ENCODE data around the gene PCOLCE2. TPM values are rescaled to one million over a fixed set of nuclear protein-coding genes. Genes with fewer than 3 reads are reported as not detected.

PCOLCE2 gene
- total RNA-seq, 4 donors from 2014 or later: 5.3 to 27.4 (median 9.1) TPM

- Histone ChIP-seq H3K36me3 (no peaks in the 10 kb centered on the region), H3K27ac (peak overlapping the region; percentile 52 to 57), H3K27me3 (no peaks in the 10 kb centered on the region), H3K4me1 (no peaks in the 10 kb centered on the region), H3K9me3 (no peaks in the 10 kb centered on the region), H3K4me3 (no peak overlapping the region)
- TF ChIP-seq, protein P1, sequence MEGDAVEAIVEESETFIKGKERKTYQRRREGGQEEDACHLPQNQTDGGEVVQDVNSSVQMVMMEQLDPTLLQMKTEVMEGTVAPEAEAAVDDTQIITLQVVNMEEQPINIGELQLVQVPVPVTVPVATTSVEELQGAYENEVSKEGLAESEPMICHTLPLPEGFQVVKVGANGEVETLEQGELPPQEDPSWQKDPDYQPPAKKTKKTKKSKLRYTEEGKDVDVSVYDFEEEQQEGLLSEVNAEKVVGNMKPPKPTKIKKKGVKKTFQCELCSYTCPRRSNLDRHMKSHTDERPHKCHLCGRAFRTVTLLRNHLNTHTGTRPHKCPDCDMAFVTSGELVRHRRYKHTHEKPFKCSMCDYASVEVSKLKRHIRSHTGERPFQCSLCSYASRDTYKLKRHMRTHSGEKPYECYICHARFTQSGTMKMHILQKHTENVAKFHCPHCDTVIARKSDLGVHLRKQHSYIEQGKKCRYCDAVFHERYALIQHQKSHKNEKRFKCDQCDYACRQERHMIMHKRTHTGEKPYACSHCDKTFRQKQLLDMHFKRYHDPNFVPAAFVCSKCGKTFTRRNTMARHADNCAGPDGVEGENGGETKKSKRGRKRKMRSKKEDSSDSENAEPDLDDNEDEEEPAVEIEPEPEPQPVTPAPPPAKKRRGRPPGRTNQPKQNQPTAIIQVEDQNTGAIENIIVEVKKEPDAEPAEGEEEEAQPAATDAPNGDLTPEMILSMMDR (IDR thresholded peaks at IDR 0.05): no peak
- TF ChIP-seq POLR2A (IDR thresholded peaks at IDR 0.05): no peak
- intact Hi-C loops (cut with DNase I; ENCODE audit: low total_unique reads): no loop called here
- no peak for DNase-seq
These were observed 23.7 kb upstream of the PCOLCE2 start for GRCh38 chr3:142912402-142913172.

DNA sequence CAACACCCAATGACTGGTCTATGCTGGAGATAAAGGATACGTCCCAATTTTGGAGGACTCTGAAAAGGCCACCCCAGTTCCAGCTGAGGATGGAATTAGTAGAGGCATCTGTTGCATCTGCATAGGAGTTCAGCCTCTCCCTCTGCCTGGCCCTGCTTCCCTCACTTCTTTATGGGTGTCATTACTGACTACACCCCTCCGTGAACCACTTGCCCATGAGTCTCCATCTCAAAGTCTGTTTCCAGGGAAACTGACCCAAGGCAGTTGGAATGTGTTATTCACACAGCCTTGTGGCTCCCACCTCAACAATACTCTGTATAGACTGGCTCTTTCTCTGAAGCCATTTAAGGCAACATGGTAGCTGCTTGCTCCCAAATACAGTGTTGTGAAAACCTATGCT lies 21.4 kb upstream of the PCOLCE2 start:
- Histone ChIP-seq H3K27ac (no peak overlapping the region), H3K36me3 (no peaks in the 10 kb centered on the region), H3K4me1 (no peaks in the 10 kb centered on the region), H3K9me3 (no peaks in the 10 kb centered on the region), H3K27me3 (no peaks in the 10 kb centered on the region), H3K4me3 (no peak overlapping the region)
- no peak for TF ChIP-seq POLR2A (IDR thresholded peaks at IDR 0.05)
- TF ChIP-seq, protein P1 (IDR thresholded peaks at IDR 0.05): no peak
- intact Hi-C loops (cut with DNase I; ENCODE audit: low total_unique reads): no loop called here
- no peak for DNase-seq

- intact Hi-C loops (cut with DNase I; ENCODE audit: low total_unique reads): no loop called here
- no peaks in the 10 kb centered on the region for H3K27me3 ChIP-seq
- no peaks in the 10 kb centered on the region for H3K9me3 ChIP-seq
- H3K4me1 ChIP-seq: no peaks in the 10 kb centered on the region
- TF ChIP-seq, protein P1 (IDR thresholded peaks at IDR 0.05): no peak
- no peak for TF ChIP-seq POLR2A (IDR thresholded peaks at IDR 0.05)
- H3K27ac ChIP-seq: no peak overlapping the region
- H3K4me3 ChIP-seq: no peak overlapping the region
- DNase-seq: no peak
- no peaks in the 10 kb centered on the region for H3K36me3 ChIP-seq
These were observed 20.4 kb upstream of the PCOLCE2 start for GRCh38 chr3:142909282-142909681.

- no peaks in the 10 kb centered on the region for H3K36me3 ChIP-seq
- no peak overlapping the region for H3K4me3 ChIP-seq
- H3K27me3 ChIP-seq: no peaks in the 10 kb centered on the region
- no peak overlapping the region for H3K27ac ChIP-seq
- TF ChIP-seq POLR2A (IDR thresholded peaks at IDR 0.05): no peak
- TF ChIP-seq, protein P1 (IDR thresholded peaks at IDR 0.05): no peak
- intact Hi-C loops (cut with DNase I; ENCODE audit: low total_unique reads): no loop called here
- H3K9me3 ChIP-seq: no peaks in the 10 kb centered on the region
- no peak for DNase-seq
- H3K4me1 ChIP-seq: no peaks in the 10 kb centered on the region
These were observed 19.1 kb upstream of the PCOLCE2 start for GRCh38 chr3:142907996-142908395.

DNA sequence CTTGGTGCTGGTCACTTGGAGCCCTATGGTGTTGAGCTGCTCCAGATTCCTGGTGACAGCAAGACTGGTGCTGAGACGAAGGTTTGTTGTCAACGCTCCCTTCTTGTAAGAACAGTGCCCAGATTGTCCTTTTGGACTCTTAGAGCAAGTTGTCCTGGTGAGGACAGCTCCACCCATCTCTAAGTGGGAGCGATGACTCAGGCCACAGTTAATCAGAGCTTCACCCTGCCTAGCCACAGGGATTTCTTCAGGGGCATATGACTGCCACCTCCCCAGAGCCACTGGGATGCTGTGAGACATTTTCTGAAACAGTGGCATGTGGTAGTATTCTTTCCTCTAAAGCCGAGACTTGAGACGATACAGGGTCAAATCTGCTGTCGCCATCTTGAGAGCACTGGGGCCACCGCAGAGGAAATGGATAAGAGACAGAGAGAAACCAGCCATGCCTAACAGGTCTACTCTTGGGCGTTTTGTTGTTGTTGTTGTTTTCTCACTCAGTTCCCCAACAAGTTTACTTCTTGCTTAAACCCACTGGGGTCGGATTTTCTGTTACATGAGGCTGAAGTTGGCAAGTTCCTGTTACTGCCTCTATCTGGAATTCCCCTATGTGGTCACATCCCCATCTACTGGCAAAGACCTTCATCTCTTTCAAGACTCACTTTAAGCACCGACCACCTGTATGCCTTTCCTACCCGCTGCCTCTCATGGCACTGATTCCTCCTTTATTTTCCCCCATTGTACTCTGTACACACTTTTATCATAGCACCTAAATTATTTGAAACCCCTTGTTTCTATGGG lies 16.0 kb upstream of the PCOLCE2 start:
- Histone ChIP-seq H3K36me3 (no peaks in the 10 kb centered on the region), H3K4me3 (no peak overlapping the region), H3K27me3 (no peaks in the 10 kb centered on the region), H3K4me1 (no peaks in the 10 kb centered on the region), H3K27ac (no peak overlapping the region), H3K9me3 (no peaks in the 10 kb centered on the region)
- intact Hi-C loops (cut with DNase I; ENCODE audit: low total_unique reads): no loop called here
- TF ChIP-seq POLR2A (IDR thresholded peaks at IDR 0.05): no peak
- TF ChIP-seq, protein P1 (IDR thresholded peaks at IDR 0.05): no peak
- no peak for DNase-seq

Data from uterus (tissue), 4 donors.